Spleen (tissue), 11 donors: ENCODE measurements around the gene ARSA. TPM values are rescaled to one million over a fixed set of nuclear protein-coding genes. Genes with fewer than 3 reads are reported as not detected.

ENCODE experiments used
- DNase-seq: peaks from one replicate; pipeline ENCODE4 v3.0.0-alpha.2; 2020
- H3K27ac ChIP-seq, 8 donors: fragments of 200-600 bp; sonication (generic) in 7 of 8; 1 replicate in 4 of 8; 2 replicates in 4 of 8; pipeline versions ENCODE4 v1.5.0 to v1.8.0; 2016 to 2021; ENCODE audit warnings: inconsistent platforms in 4 of 8, mild to moderate bottlenecking in 4 of 8, moderate library complexity in 1 of 8
- H3K27me3 ChIP-seq, 7 donors: fragments of 200-600 bp; sonication (generic) in 6 of 7; replicated peaks in 1 of 7; 1 replicate in 4 of 7; 2 replicates in 3 of 7; pipeline versions ENCODE4 v1.5.0 to v1.8.0; 2016 to 2021; ENCODE audit warnings: inconsistent platforms in 3 of 7, mild to moderate bottlenecking in 1 of 7
- H3K36me3 ChIP-seq, 6 donors: fragments of 200-600 bp; sonication (generic) in 5 of 6; 1 replicate in 4 of 6; 2 replicates in 2 of 6; pipeline versions ENCODE4 v1.5.0 to v1.8.0; 2016 to 2021; ENCODE audit warnings: inconsistent platforms in 2 of 6
- H3K4me1 ChIP-seq, 6 donors: fragments of 200-600 bp; sonication (generic) in 5 of 6; 1 replicate in 3 of 6; 2 replicates in 3 of 6; pipeline versions ENCODE4 v1.5.0 to v1.8.0; 2016 to 2021; ENCODE audit warnings: inconsistent platforms in 3 of 6
- H3K4me3 ChIP-seq, 8 donors: fragments of 200-600 bp; sonication (generic) in 7 of 8; 1 replicate in 4 of 8; 2 replicates in 4 of 8; pipeline versions ENCODE4 v1.5.0 to v1.8.0; 2016 to 2021; ENCODE audit warnings: inconsistent platforms in 4 of 8, mild to moderate bottlenecking in 4 of 8, moderate library complexity in 2 of 8
- H3K9me3 ChIP-seq, 8 donors: fragments of 200-600 bp; sonication (generic) in 7 of 8; 1 replicate in 4 of 8; 2 replicates in 4 of 8; pipeline versions ENCODE4 v1.5.0 to v1.8.0; 2016 to 2021; ENCODE audit warnings: inconsistent platforms in 4 of 8
- POLR2A ChIP-seq, 3 donors: fragments of 450-650 bp; IDR thresholded peaks; one replicate each; pipeline ENCODE4 v1.5.1; 2017; ENCODE audit warnings: antibody characterized with exemption in 3 of 3, mild to moderate bottlenecking in 1 of 3
- POLR2AphosphoS5 ChIP-seq, 3 donors: sonication (generic); formaldehyde crosslinking; IDR thresholded peaks; one replicate each; pipeline ENCODE4 v1.5.1; 2017; ENCODE audit warnings: antibody characterized with exemption in 3 of 3
- WGBS, 5 donors: extraction: QIAGEN DNeasy Blood & Tissue Kit in 3 of 5; methylation state at CpG; one replicate each; pipeline versions ENCODE4 v1.1.5 to v1.1.7; 2013 to 2018; 5-methylcytosine and 5-hydroxymethylcytosine counted together
- intact Hi-C: fragments of 100-400 bp; cut with DNase I; formaldehyde crosslinking; loops from one replicate; pipeline ENCODE4 v1.15.0; 2023; ENCODE audit warnings: low total_unique reads
- polyA plus RNA-seq, 3 donors: library from polyadenylated mRNA; stranded (reverse); fragments of 200-250 nt; gene quantifications; one replicate each; pipeline ENCODE4 v1.2.1, GENCODE V29; 2013
- total RNA-seq, 7 donors: library from RNA; depleted of rRNA in 3 of 7; stranded (reverse); fragments of >200 nt in 3 of 7; fragmentation: NEBNext Ultra II Directional in 4 of 7; extraction: Animal tissue kit (Norgen Biotek cat#: 25700) in 4 of 7; gene quantifications; one replicate each; pipeline versions ENCODE4 v1.1.0 to v1.2.1, GENCODE V29; 2016 to 2021
- TF ChIP-seq, protein P1 (sequence below), 11 experiments: fragments of 200-600 bp in 7 of 11; fragments of 450-650 bp in 4 of 11; sonication (generic) in 4 of 11; IDR thresholded peaks in 8 of 11; conservative IDR thresholded peaks in 3 of 11; 1 replicate in 7 of 11; 2 replicates in 4 of 11; pipeline versions ENCODE4 v1.4.0 to v1.8.0; 2016 to 2021; ENCODE audit warnings: antibody characterized with exemption in 11 of 11, inconsistent platforms in 4 of 11, mild to moderate bottlenecking in 1 of 11
- donor health status: healthy with polysubstance abuse.
- donor health status: DM: no; HTN: no; CAD: no; lungs with moderate emphysema.
- donor health status: DM: no; HTN: no; CAD: no.
- donor health status: Bipolar disorder and iron deficiency.
- donor health status: healthy.
- donor health status: DM: no; HTN: no; CAD: no.
- donor health status: DM: yes; HTN: yes; CAD: no.

Gene ARSA
- total and polyA plus RNA-seq, 10 donors = 26.0 to 108 (median 64.7) TPM

DNA sequence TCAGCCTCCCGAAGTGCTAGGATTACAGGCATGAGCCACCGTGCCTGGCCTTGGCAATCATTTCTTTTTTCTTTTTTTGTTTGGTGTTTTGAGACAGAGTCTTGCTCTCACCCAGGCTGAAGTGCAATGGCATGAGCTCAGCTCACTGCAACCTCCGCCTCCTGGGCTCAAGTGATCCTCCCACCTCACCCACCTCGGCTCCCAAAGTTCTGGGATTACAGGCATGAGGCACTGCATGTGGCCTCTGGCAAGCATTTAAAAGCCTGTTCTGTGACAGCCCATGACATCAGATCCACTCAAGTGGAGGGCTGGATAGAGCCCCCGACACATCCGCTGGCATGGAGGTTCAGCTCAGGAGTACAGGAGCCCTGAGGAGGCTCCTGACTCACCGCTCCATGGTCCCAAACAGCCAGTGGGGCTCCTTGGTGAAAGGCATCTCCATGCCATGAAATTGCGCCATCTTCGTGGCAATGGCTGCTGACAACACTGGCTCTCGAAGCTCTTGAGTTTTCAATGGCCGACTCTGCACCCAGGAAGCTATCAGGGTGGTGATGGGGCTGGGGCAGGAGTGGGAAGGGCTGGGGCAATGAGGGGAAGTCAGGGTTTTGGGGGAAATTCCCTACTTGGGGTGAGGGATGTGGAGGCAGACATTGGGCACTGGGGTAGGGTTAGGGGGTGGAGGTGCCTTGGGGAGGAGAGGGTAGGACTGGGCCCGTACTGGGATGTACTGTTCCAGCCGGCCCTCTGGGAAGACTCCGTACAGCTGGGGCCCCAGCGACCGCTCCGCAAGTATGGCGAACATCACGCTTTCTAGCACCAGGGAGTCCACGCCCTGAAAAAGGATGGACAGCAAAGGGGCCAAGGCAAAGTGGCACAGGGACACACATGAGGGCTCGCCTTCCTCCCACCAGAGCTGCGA lies 46.7 kb downstream of the ARSA start:
- peak; percentile 83 for DNase-seq
- H3K27me3 ChIP-seq = peaks cover 0 to 9% (median 0%) of the 10 kb centered on the region in 7 donors
- peaks cover 5 to 59% (median 32%) of the 10 kb centered on the region in 6 donors for H3K4me1 ChIP-seq
- 80 to 95% (median 91%) methylated on average over 21 to 22 of the region's 22 CpGs for WGBS, 5 donors
- peak overlapping the region in 7 of 8 donors; percentile 74 to 93 (median 82) for H3K4me3 ChIP-seq
- peaks cover 0 to 45% (median 15%) of the 10 kb centered on the region in 6 donors for H3K36me3 ChIP-seq
- H3K27ac ChIP-seq = peak overlapping the region in 5 of 8 donors; percentile 96 to 100 (median 99)
- intact Hi-C loops = no loop called here
- no peak for TF ChIP-seq POLR2AphosphoS5 (IDR thresholded peaks at IDR 0.05)
- TF ChIP-seq, protein P1, sequence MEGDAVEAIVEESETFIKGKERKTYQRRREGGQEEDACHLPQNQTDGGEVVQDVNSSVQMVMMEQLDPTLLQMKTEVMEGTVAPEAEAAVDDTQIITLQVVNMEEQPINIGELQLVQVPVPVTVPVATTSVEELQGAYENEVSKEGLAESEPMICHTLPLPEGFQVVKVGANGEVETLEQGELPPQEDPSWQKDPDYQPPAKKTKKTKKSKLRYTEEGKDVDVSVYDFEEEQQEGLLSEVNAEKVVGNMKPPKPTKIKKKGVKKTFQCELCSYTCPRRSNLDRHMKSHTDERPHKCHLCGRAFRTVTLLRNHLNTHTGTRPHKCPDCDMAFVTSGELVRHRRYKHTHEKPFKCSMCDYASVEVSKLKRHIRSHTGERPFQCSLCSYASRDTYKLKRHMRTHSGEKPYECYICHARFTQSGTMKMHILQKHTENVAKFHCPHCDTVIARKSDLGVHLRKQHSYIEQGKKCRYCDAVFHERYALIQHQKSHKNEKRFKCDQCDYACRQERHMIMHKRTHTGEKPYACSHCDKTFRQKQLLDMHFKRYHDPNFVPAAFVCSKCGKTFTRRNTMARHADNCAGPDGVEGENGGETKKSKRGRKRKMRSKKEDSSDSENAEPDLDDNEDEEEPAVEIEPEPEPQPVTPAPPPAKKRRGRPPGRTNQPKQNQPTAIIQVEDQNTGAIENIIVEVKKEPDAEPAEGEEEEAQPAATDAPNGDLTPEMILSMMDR (IDR thresholded peaks at IDR 0.05 in 8 of 11, conservative IDR thresholded peaks at IDR 0.05 in 3 of 11) = no peak
- TF ChIP-seq POLR2A (IDR thresholded peaks at IDR 0.05) = no peak
- no peaks in the 10 kb centered on the region for H3K9me3 ChIP-seq

DNA sequence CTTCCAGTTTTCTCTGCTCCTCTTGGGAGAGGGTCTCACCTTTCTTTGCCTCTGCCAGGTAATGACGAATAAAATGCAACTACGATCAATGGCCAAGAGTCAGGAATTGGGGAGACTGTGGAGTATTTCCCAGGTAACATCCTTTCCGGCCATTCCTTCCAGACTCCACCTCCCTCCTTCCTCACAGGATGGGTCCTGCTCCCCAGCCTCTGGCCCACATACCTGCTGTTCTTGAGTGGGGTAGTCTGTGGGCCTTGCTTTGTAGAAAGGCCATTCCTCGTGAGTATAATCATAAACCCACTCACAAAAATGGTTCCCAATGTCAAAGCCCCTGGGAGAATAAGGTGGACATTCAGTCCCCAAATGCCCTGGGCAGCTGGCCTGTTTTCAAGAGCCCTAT lies 48.2 kb downstream of the ARSA start:
- H3K27me3 ChIP-seq = peaks cover 0 to 9% (median 0%) of the 10 kb centered on the region in 7 donors
- 91 to 99% (median 96%) methylated on average over 4 of the region's 4 CpGs for WGBS, 5 donors
- TF ChIP-seq POLR2AphosphoS5 (IDR thresholded peaks at IDR 0.05) = no peak
- TF ChIP-seq, protein P1 (IDR thresholded peaks at IDR 0.05 in 8 of 11, conservative IDR thresholded peaks at IDR 0.05 in 3 of 11) = no peak
- no peak for TF ChIP-seq POLR2A (IDR thresholded peaks at IDR 0.05)
- intact Hi-C loops = no loop called here
- H3K4me3 ChIP-seq = no peak overlapping the region
- H3K9me3 ChIP-seq = no peaks in the 10 kb centered on the region
- H3K36me3 ChIP-seq = peaks cover 0 to 60% (median 15%) of the 10 kb centered on the region in 6 donors
- H3K4me1 ChIP-seq = peaks cover 5 to 59% (median 32%) of the 10 kb centered on the region in 6 donors
- H3K27ac ChIP-seq = no peak overlapping the region
- no peak for DNase-seq

DNA sequence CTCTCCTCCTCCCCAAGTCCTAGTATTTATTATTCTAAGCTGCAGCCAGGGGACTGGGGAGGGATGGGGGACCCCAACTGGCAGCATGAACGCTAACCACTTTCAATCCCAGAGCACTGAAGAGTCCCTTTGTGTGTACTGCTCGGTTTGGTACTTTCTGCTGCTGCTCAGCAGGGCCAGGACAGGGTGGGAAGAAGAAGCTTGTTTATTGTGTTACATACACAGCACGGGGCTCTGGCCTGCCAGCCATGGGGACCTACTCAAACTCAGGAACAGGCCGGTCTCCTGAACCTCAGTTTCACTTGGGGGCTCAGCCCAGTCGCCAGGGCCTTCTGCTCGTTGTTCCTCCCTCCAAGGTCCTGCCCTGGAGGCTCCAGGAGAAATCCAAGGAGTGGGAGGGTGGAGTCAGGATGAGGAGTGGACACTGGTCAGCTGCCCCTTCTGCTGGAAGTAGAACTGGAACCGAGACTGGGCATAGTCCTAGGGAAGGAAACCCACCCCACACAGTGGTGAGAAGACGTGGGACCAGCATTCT lies 49.1 kb downstream of the ARSA start:
- TF ChIP-seq POLR2A (IDR thresholded peaks at IDR 0.05) (no peak), POLR2AphosphoS5 (IDR thresholded peaks at IDR 0.05) (no peak)
- TF ChIP-seq, protein P1 (IDR thresholded peaks at IDR 0.05 in 8 of 11, conservative IDR thresholded peaks at IDR 0.05 in 3 of 11) = no peak
- WGBS, 5 donors = 69 to 85% (median 83%) methylated on average over 8 of the region's 8 CpGs
- Histone ChIP-seq H3K27me3 (peaks cover 0 to 9% (median 0%) of the 10 kb centered on the region in 7 donors), H3K9me3 (no peaks in the 10 kb centered on the region), H3K36me3 (peaks cover 0 to 68% (median 15%) of the 10 kb centered on the region in 6 donors), H3K27ac (no peak overlapping the region), H3K4me1 (peaks cover 5 to 52% (median 31%) of the 10 kb centered on the region in 6 donors), H3K4me3 (no peak overlapping the region)
- no peak for DNase-seq
- intact Hi-C loops = no loop called here
